Measurements from ENCODE around the gene SPTSSB.

DNA sequence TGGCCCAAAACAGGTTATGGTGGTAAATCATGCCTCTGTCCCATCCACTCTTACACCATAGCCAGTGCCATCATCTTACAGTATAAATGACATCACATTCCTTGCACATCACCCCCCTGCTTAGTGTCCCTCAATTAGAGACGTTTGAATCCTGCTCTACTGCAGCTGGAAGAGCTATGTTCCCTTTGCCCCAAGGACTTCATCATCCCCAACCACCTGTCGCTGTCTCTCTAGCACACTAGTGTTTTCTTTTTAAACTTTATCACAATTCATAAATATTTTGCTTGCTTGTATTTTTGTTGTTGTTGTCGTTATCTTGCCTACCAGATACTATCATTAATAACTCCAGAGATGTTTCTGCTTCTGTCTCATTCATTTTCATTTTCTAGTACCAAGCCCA lies 28.7 kb downstream of the SPTSSB start:
- TF ChIP-seq MXI1 (IDR thresholded peaks at IDR 0.05; ENCODE audit: low read depth, low read length) (no peak), PHB2 (IDR thresholded peaks at IDR 0.05; ENCODE audit: low read depth) (no peak), HCFC1 (IDR thresholded peaks at IDR 0.05; ENCODE audit: low read depth, low read length) (no peak), GTF2F1 (IDR thresholded peaks at IDR 0.05; ENCODE audit: low read depth, low read length) (no peak), ZNF23 (CRISPR knock-in tag; IDR thresholded peaks at IDR 0.05) (no peak), NR2C2 (CRISPR knock-in tag; IDR thresholded peaks at IDR 0.05) (no peak), NR2C2 (tag; IDR thresholded peaks at IDR 0.05) (no peak), RAD51 (IDR thresholded peaks at IDR 0.05; ENCODE audit: borderline replicate concordance, low read depth) (no peak), CBX1 (IDR thresholded peaks at IDR 0.05; ENCODE audit: low read depth) (no peak)
- TF ChIP-seq, protein P1, sequence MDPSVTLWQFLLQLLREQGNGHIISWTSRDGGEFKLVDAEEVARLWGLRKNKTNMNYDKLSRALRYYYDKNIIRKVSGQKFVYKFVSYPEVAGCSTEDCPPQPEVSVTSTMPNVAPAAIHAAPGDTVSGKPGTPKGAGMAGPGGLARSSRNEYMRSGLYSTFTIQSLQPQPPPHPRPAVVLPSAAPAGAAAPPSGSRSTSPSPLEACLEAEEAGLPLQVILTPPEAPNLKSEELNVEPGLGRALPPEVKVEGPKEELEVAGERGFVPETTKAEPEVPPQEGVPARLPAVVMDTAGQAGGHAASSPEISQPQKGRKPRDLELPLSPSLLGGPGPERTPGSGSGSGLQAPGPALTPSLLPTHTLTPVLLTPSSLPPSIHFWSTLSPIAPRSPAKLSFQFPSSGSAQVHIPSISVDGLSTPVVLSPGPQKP (CRISPR knock-in tag; IDR thresholded peaks at IDR 0.05), result no peak
- TF ChIP-seq, protein P2, sequence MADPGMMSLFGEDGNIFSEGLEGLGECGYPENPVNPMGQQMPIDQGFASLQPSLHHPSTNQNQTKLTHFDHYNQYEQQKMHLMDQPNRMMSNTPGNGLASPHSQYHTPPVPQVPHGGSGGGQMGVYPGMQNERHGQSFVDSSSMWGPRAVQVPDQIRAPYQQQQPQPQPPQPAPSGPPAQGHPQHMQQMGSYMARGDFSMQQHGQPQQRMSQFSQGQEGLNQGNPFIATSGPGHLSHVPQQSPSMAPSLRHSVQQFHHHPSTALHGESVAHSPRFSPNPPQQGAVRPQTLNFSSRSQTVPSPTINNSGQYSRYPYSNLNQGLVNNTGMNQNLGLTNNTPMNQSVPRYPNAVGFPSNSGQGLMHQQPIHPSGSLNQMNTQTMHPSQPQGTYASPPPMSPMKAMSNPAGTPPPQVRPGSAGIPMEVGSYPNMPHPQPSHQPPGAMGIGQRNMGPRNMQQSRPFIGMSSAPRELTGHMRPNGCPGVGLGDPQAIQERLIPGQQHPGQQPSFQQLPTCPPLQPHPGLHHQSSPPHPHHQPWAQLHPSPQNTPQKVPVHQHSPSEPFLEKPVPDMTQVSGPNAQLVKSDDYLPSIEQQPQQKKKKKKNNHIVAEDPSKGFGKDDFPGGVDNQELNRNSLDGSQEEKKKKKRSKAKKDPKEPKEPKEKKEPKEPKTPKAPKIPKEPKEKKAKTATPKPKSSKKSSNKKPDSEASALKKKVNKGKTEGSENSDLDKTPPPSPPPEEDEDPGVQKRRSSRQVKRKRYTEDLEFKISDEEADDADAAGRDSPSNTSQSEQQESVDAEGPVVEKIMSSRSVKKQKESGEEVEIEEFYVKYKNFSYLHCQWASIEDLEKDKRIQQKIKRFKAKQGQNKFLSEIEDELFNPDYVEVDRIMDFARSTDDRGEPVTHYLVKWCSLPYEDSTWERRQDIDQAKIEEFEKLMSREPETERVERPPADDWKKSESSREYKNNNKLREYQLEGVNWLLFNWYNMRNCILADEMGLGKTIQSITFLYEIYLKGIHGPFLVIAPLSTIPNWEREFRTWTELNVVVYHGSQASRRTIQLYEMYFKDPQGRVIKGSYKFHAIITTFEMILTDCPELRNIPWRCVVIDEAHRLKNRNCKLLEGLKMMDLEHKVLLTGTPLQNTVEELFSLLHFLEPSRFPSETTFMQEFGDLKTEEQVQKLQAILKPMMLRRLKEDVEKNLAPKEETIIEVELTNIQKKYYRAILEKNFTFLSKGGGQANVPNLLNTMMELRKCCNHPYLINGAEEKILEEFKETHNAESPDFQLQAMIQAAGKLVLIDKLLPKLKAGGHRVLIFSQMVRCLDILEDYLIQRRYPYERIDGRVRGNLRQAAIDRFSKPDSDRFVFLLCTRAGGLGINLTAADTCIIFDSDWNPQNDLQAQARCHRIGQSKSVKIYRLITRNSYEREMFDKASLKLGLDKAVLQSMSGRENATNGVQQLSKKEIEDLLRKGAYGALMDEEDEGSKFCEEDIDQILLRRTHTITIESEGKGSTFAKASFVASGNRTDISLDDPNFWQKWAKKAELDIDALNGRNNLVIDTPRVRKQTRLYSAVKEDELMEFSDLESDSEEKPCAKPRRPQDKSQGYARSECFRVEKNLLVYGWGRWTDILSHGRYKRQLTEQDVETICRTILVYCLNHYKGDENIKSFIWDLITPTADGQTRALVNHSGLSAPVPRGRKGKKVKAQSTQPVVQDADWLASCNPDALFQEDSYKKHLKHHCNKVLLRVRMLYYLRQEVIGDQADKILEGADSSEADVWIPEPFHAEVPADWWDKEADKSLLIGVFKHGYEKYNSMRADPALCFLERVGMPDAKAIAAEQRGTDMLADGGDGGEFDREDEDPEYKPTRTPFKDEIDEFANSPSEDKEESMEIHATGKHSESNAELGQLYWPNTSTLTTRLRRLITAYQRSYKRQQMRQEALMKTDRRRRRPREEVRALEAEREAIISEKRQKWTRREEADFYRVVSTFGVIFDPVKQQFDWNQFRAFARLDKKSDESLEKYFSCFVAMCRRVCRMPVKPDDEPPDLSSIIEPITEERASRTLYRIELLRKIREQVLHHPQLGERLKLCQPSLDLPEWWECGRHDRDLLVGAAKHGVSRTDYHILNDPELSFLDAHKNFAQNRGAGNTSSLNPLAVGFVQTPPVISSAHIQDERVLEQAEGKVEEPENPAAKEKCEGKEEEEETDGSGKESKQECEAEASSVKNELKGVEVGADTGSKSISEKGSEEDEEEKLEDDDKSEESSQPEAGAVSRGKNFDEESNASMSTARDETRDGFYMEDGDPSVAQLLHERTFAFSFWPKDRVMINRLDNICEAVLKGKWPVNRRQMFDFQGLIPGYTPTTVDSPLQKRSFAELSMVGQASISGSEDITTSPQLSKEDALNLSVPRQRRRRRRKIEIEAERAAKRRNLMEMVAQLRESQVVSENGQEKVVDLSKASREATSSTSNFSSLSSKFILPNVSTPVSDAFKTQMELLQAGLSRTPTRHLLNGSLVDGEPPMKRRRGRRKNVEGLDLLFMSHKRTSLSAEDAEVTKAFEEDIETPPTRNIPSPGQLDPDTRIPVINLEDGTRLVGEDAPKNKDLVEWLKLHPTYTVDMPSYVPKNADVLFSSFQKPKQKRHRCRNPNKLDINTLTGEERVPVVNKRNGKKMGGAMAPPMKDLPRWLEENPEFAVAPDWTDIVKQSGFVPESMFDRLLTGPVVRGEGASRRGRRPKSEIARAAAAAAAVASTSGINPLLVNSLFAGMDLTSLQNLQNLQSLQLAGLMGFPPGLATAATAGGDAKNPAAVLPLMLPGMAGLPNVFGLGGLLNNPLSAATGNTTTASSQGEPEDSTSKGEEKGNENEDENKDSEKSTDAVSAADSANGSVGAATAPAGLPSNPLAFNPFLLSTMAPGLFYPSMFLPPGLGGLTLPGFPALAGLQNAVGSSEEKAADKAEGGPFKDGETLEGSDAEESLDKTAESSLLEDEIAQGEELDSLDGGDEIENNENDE (IDR thresholded peaks at IDR 0.05; ENCODE audit: low read depth, low read length), result no peak
- TF ChIP-seq, protein P3, sequence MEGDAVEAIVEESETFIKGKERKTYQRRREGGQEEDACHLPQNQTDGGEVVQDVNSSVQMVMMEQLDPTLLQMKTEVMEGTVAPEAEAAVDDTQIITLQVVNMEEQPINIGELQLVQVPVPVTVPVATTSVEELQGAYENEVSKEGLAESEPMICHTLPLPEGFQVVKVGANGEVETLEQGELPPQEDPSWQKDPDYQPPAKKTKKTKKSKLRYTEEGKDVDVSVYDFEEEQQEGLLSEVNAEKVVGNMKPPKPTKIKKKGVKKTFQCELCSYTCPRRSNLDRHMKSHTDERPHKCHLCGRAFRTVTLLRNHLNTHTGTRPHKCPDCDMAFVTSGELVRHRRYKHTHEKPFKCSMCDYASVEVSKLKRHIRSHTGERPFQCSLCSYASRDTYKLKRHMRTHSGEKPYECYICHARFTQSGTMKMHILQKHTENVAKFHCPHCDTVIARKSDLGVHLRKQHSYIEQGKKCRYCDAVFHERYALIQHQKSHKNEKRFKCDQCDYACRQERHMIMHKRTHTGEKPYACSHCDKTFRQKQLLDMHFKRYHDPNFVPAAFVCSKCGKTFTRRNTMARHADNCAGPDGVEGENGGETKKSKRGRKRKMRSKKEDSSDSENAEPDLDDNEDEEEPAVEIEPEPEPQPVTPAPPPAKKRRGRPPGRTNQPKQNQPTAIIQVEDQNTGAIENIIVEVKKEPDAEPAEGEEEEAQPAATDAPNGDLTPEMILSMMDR (IDR thresholded peaks at IDR 0.05 in 2 of 3, conservative IDR thresholded peaks at IDR 0.05 in 1 of 3; ENCODE audit: insufficient read depth in 2 of 3, low read depth in 1 of 3, low read length in 3 of 3), result no peak
- TF ChIP-seq, protein P4, sequence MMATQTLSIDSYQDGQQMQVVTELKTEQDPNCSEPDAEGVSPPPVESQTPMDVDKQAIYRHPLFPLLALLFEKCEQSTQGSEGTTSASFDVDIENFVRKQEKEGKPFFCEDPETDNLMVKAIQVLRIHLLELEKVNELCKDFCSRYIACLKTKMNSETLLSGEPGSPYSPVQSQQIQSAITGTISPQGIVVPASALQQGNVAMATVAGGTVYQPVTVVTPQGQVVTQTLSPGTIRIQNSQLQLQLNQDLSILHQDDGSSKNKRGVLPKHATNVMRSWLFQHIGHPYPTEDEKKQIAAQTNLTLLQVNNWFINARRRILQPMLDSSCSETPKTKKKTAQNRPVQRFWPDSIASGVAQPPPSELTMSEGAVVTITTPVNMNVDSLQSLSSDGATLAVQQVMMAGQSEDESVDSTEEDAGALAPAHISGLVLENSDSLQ (IDR thresholded peaks at IDR 0.05), result no peak
- TF ChIP-seq, protein P5, sequence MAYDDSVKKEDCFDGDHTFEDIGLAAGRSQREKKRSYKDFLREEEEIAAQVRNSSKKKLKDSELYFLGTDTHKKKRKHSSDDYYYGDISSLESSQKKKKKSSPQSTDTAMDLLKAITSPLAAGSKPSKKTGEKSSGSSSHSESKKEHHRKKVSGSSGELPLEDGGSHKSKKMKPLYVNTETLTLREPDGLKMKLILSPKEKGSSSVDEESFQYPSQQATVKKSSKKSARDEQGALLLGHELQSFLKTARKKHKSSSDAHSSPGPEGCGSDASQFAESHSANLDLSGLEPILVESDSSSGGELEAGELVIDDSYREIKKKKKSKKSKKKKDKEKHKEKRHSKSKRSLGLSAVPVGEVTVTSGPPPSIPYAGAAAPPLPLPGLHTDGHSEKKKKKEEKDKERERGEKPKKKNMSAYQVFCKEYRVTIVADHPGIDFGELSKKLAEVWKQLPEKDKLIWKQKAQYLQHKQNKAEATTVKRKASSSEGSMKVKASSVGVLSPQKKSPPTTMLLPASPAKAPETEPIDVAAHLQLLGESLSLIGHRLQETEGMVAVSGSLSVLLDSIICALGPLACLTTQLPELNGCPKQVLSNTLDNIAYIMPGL (CRISPR knock-in tag; IDR thresholded peaks at IDR 0.05), result no peak
